ENCODE results near the gene CC2D1A.

CC2D1A gene

DNA sequence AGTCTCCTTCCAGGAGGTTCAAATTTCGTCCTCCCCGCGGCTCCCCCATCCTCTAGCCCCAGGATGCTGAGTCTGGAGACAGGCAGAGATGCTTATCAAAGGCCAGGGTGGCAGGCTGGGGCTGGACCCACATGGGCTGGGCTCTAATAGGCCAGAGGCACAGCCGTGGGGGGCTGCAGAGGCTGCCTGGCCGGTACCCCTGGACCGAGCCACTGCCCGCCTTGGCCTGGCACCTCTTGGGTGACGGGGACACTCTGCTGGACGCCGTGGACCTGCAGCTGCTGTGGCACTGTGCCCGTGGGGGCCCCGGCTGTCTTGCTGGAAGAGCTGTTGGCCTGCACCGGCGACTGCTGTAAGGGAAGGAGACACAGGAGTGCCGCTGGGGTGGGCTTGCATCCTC, 74.3 kb downstream of the CC2D1A start:
- Mint-ChIP-seq H3K27me3 (no peaks in the 10 kb centered on the region), H3K27ac (no peak overlapping the region), H3K9me3 (no peaks in the 10 kb centered on the region), H3K36me3 (peaks cover 14% of the 10 kb centered on the region), H3K4me3 (no peak overlapping the region), H3K4me1 (peaks cover 62% of the 10 kb centered on the region)
- ATAC-seq = no peak

Measured in stimulated activated memory B cell treated with anti-CD40 and anti-IgM and Interleukin-4, amounts not matched to agents 10 μg/mL and 1 μg/mL and 100 μg/mL, for 72 hours (primary cell).